HG03196 (cell line): ENCODE data around the gene CDC5L.
"Not testable (repeated sequence)": the region's sequence is repeated elsewhere in the genome, so short reads cannot be mapped to it uniquely, and the experiment has no call there.

ENCODE experiments used
- ATAC-seq: cut with Tn5 transposase; IDR thresholded peaks from one replicate; pipeline ENCODE4 v1.9.1; 2021; ENCODE audit not compliant: unreplicated experiment

Gene CDC5L

GRCh38 chr6:44387346-44388134, at the start of gene CDC5L:
TSS of gene CDC5L (plus strand) at chr6:44387706. CDS start at chr6:44387824, 118 bp downstream.
- peak; percentile 87 for ATAC-seq

- peak; percentile 74 for ATAC-seq
These were observed 49.0 kb upstream of the CDC5L start for GRCh38 chr6:44338228-44339122.

- ATAC-seq, result no peak
These were observed 48.2 kb upstream of the CDC5L start for GRCh38 chr6:44339301-44339700.

GRCh38 chr6:44339763-44340625, 47.5 kb upstream of the CDC5L start:
- ATAC-seq, result no peak

- no peak for ATAC-seq
These were observed 46.2 kb upstream of the CDC5L start for GRCh38 chr6:44341095-44341890.

- ATAC-seq, result no peak
These were observed 45.5 kb upstream of the CDC5L start for GRCh38 chr6:44342052-44342451.

- ATAC-seq, result no peak
These were observed 45.0 kb upstream of the CDC5L start, which contains the start of gene SPATS1 for GRCh38 chr6:44342489-44342888. TSS of gene SPATS1 (plus strand) at chr6:44342650. CDS start at chr6:44343096, 446 bp downstream.

- not testable (repeated sequence) for ATAC-seq
These were observed 40.7 kb upstream of the CDC5L start for GRCh38 chr6:44346818-44347217.

- ATAC-seq, result no peak
These were observed 37.4 kb upstream of the CDC5L start for GRCh38 chr6:44349904-44350649.

- not testable (repeated sequence) for ATAC-seq
These were observed 36.9 kb upstream of the CDC5L start for GRCh38 chr6:44350650-44350994.

GRCh38 chr6:44352259-44352658, 35.2 kb upstream of the CDC5L start:
- no peak for ATAC-seq

- ATAC-seq, result no peak
These were observed 34.2 kb upstream of the CDC5L start for GRCh38 chr6:44353336-44353735.

GRCh38 chr6:44355640-44356039, 31.9 kb upstream of the CDC5L start:
- no peak for ATAC-seq

- ATAC-seq, result no peak
These were observed 31.0 kb upstream of the CDC5L start for GRCh38 chr6:44356487-44356886.

GRCh38 chr6:44359973-44360372, 27.5 kb upstream of the CDC5L start:
- no peak for ATAC-seq

GRCh38 chr6:44361947-44362346, 25.6 kb upstream of the CDC5L start:
- ATAC-seq, result no peak

- ATAC-seq, result no peak
These were observed 24.1 kb upstream of the CDC5L start for GRCh38 chr6:44363377-44363926.

GRCh38 chr6:44366781-44367180, 20.7 kb upstream of the CDC5L start:
- no peak for ATAC-seq

- ATAC-seq, result no peak
These were observed 19.8 kb upstream of the CDC5L start for GRCh38 chr6:44367681-44368080.
